ENCODE measurements around the gene CA10.

DNA sequence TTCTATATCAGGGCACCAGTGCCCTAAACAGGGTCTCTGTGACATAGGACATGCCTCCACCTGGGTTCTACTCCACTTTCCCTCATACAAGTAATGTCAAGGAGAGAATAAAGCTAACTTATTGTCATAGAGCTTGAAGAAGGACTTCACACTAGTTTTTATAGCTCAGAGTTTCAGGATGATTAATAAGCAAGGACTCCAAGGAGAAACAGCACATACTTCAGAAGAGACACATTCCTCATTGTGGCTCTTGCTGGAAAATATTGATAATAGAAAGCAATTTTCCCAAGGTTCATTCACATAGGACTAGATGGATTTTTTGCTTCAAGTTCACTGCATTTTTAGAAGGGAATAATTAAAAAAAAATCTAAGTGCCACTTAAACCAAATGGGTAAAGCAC, 133.3 kb downstream of the CA10 start:
- TF ChIP-seq, protein P1, sequence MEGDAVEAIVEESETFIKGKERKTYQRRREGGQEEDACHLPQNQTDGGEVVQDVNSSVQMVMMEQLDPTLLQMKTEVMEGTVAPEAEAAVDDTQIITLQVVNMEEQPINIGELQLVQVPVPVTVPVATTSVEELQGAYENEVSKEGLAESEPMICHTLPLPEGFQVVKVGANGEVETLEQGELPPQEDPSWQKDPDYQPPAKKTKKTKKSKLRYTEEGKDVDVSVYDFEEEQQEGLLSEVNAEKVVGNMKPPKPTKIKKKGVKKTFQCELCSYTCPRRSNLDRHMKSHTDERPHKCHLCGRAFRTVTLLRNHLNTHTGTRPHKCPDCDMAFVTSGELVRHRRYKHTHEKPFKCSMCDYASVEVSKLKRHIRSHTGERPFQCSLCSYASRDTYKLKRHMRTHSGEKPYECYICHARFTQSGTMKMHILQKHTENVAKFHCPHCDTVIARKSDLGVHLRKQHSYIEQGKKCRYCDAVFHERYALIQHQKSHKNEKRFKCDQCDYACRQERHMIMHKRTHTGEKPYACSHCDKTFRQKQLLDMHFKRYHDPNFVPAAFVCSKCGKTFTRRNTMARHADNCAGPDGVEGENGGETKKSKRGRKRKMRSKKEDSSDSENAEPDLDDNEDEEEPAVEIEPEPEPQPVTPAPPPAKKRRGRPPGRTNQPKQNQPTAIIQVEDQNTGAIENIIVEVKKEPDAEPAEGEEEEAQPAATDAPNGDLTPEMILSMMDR (IDR thresholded peaks at IDR 0.05) = no peak
- TF ChIP-seq POLR2A (IDR thresholded peaks at IDR 0.05) = no peak

Data from gastroesophageal sphincter (tissue), 3 donors.